GM19328 (cell line): ENCODE measurements around the gene IMP4.

ENCODE experiments used
- ATAC-seq: cut with Tn5 transposase; IDR thresholded peaks from one replicate; pipeline ENCODE4 v1.9.1; 2021; ENCODE audit warnings: mild to moderate bottlenecking, moderate library complexity; ENCODE audit not compliant: unreplicated experiment

The IMP4 gene

DNA sequence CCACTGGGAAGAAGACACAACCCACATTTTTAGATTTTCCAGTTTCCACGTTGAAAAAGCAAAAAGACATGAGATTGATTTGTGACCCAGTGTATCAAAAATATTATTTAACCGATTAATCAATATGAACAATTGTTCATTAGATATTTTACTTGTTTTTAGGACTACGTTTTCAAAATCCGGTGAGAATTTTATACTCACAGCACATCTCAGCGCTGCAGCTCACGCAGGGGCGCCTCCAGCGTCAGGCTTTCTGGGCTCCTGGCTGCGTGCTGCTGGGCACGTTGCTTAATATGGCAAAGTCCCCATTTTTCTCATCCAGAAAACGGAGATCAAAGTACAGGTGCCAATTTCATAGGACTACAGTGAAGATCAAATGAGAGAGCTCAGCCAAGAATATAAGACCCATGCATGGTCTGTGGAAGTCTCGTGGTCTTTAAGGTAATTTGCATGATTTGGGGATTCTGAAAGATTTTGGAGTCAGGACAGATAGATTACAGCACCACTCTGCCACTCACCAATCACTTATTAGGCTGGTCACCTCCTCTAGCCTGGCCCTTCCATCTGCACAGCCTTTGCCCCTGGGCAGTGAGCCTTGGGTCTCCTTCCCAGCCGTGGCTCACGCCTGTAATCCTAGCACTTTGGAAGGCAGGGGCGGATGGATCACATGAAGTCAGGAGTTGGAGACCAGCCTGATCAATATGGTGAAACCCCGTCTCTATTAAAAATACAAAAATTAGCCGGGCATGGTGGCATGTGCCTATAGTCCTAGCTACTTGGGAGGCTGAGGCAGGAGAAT, 49.4 kb downstream of the IMP4 start:
- ATAC-seq: no peak

DNA sequence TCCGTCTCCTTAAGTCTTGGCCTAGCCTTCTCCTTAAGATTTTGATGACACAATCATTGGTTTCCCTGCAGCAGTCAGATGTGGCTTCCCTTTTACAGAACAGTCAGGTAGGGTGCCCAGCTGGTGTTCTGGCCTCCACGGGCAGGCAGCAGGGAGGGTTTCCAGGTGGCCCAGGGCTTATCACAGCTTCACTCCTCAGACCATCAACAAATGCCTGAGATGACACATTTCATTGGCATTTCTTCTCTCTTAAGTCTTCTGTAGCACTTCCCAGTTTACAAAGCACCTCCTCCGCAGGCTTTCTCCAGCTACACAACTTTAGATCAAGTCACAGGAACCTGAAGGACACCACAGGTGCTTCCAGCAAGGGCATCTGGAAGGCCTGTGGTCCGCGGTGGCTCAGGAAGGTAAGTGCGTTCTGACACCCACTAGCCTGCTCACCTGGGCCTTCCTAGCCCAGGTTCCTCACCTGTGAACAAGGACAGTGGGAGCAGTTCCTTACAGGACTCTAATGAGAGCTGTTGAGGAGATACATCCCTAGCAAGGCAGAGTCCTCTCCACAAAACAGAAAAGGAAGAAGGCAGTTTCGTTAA, 50.7 kb downstream of the IMP4 start:
- no peak for ATAC-seq
